Middle frontal gyrus (tissue), 1 donor: ENCODE measurements around the gene CCDC9B.

Experiments
- DNase-seq: peaks from one replicate; pipeline ENCODE4 v3.0.0-alpha.2; 2015; ENCODE audit warnings: low spot score; ENCODE audit errors: extremely low spot score

CCDC9B gene

DNA sequence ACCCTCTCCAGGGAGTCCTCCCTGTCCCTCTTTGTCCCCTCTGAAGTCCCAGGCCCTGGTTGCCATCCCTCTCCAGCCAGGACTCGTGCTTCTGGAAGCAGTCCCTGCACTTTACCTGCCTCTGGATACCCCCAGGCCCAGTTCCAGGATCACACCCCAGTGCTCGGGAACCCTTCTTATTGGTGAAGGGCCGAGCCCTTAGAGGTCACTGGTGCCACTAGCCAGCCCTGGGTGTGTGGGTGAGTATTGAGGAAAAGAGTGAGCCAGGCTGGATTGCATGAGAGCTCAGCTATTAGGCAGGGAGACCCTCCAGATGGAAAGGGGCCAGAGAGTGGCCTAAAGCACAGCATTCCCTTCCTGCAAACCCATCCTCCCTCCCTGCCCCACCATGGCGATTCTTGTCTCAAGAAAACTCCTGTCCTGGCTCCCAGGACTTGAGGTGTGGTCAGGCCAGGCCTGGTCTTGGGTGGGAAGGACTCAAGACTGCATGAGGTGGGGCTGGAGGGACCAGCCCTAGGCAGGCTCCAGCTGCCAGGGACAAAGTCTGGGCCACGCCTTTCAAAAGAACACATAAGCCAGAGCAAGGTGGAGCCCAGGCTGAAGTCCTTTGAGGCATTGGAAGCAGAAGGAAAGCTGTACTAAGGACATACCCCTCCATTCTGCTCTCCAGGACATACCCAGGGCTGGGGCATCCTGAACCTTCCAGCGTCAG is 5.3 kb upstream of the CCDC9B start:
- DNase-seq: no peak

DNA sequence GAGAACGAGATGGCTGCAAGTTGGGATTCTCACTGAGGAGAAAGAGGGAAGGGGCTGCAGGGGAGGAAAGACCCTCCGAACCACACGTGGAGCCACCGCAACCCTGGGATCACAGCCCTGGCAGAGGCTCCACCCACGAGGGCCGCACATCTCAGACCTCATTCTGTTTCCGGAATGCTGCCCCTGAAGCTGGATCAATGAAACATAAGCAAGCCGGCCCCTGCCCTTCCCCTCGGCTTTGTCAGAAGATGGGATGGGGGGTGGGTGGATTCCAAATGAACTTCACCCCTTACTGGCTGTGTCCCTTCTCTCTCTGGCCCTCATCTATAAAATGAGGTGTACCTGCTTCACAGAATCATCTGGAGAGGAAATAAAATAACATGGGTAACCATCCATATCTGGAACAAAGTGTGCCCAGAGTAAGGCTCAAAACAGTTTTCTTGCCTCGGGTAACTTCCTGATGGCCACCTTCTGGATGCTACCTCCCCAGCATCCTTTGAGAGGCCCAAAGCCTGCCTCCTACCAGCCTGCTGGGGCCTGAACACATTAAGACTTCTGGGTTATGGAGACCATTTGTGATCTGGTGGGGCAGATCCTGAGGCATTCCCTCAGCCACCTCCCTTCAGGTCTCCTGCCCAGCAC is 4.6 kb upstream of the CCDC9B start:
- no peak for DNase-seq

DNA sequence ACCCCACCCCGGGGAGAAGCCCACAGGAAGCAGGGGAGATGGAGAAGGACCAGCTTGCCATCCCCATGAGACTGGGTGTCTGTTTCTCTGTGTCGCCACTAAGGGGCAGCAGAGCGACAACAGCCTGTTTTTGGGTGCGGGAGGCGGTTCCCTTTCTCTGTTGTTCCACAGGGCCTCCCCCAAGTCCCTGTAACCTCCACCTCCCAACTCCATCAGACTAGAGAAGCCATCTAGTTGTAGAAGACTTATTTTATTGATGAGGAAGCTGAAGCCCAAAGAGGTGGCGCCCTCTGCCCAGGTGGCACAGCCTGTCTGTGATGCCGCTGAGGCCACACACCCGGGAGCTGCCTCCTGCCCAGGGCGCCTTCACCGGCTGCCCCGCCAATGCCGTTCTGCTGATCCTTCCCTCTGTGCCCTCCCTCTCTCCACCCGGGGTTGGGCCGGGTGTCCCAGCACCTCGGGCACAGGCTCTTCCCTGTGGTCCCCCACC is 3.9 kb upstream of the CCDC9B start:
- DNase-seq: no peak

DNA sequence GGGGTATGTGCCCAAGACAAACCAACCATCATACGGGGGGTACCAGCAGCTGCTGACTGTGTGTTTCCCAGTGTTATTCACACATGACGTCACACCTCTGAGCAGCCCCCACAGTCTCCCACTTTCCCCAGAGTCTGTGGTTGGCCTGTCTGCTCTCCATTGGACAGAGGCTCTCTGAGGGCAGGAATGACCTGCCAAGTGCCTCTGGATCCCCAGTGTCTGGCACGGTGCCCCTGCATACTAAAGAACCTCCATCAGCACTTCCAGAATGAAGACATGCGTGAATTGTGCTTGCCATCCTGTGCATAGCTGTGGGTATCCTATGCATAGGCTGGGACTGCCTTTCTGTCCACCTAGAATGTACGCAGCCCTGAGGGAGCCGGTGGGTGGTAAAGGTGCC is 3.5 kb upstream of the CCDC9B start:
- DNase-seq: no peak

DNA sequence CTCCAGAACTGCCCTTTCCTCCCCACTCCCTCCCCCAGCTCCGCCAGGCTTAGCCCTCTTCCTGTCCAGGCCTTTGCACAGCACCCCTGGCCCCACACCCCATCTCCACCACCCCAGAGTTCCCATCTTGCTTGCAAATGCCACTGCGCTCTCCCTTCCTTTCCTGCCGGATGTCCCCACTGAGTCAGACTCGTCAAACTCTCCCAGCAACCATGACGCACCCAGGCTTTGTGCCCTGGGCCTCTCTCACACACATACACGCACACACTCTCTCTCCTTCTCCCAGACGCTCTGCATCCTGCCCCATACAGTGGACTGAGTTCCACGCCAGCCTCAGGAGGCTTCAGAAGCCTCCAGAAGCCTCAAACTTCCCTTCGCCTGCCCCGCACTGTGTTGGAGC is 2.8 kb upstream of the CCDC9B start:
- no peak for DNase-seq

DNA sequence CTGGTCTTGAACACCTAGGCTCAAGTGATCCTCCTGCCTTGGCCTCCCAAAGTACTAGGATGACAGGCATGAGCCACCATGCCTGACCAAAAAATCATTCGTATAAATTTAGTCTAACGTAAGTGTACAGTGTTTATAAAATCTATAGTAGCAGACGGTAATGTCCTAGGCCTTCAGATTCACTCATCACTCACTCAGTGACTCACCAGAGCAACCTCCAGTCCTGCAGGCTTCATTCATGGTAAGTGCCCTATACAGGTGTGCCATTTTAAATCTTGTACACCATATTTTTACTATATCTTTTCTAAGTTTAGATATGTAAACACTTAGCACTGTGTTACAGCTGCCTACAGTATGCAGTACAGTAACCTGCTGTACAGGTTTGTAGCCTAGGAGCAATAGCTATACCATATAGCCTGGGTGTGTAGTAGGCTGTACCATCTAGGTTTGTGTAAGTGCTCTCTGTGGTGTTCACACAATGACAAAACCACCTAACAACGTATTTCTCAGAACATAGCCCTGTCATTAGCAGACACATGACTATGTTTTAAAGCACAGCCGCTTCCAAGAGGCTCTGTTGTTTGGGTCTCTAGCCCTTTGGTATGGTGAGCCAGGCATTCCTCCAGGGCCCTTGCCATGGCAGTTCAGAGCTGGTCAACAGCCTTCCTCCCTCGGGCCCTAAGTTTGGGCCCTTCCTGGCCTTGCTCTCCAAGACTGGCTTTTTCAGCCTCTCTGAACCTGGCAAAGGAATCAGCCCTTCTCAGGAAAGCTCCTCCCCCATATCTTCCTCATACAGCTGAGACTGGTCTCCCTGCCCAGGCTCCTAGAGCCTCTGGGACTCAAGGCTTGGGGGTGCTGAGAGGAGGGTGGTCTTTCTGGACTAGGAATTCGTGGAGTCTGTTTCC is 1.9 kb upstream of the CCDC9B start:
- DNase-seq: no peak

DNA sequence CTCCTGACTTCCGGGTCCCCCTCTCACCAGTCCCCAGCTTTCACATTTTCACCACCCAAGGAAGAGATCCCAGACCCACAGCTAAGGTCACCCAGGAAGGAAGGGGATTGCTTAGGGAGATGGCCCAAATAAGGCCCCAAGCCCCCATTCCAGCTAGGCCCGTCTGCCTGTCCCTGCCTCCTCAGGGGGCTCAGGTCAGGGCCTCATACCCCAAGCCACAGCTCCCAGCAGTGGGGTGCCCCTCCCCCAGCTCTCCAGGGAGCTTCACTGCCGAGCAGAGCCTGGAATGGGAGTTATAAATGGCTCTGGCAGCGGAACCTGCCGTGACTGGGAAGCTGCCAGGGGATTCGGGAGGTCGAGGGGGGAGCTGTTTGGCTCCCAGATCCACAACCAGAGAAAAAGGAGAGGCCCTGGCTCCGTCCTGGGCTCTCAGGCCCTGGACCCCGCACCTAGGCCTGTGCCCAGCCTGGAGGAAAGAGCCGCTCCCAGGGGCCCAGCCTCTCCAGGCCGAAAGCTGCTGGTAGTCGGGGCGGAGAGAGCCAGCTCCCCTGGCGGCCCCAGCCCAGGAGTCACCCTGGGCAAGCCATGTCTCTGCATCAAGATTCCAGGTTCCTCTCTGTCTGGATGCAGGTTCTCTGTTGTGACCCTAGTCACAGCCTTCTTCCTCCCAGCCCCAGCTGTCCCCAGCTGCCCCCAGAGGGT is 550 bp downstream of the CCDC9B start:
- DNase-seq: no peak

DNA sequence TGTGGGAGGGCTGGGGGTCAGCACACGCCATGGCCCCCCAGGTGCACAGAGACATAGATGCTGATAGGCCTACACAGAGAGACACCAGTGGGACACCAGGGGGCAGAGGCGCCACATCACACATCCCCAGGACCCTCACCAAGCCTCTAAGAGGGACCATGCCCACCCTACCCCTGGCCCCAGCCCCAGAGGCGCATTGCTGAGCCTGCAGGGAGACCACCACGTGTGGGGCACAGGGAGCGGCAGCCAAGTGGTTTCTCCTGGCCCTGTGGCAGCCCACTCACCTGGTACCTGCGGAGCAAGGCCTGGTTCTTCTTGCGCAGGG is 1.2 kb downstream of the CCDC9B start:
- DNase-seq: no peak

DNA sequence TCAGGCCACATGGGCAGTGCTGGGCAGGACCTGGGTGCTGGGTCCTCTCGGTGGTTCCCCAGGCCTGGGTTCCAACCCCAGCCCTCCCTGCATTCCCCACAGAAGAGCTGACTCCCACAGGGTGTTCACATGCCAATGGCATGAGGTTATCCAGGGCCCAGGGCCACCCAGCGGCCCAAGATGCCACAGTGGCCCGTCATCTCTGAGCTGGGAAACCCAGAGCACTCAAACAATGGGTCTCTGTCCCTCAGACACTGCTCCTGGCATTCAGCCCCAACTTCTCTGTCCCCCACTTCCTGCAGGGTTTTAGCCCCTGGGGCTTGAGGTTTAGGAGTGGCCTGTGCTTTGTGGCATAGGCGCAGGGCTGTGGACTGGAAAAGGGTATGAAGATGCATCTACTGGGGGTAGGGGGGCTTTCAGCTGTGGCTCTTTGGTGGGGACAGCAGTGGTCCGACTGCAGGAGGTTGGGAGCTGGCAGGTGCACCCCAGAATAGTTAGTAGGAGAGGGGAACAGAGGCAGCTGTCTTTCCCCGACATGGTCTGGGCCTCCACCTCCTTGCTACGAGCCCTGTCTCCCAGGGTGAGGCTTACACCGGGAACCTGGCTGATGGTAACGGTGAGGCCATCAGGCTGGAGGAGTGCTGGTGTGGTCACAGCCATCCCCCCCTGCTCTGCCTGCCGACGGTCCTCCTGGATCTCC is 1.7 kb downstream of the CCDC9B start:
- DNase-seq: peak; percentile 51

DNA sequence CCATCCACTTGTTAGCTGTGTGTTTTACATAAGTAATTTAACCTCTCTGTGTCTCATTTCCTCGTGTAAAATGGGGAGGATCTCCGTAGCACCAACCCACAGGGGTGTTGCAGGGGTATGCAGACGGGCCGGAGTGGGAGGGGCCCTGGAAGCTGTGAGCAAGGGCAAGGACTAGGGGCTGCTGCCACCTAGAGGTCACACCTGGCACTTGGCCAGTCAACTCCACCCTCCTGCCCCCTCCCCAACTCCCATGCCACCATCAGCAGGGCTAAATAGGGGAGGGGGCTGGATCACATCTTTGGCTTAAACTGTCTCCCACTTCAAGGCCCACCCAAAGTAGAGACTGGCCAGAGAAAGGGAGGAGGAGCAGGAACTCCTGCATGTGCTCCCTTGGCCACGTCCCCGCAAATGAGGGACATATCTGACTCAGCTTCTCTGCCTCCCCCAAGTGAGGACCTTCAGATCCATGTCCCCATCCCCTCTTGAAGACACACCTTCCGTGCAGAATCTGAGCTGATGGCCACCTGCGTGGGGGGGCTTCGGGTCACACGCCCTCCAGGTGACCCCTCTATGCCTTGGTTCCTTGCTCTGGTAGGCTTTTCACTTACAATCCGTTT is 2.6 kb downstream of the CCDC9B start:
- no peak for DNase-seq

DNA sequence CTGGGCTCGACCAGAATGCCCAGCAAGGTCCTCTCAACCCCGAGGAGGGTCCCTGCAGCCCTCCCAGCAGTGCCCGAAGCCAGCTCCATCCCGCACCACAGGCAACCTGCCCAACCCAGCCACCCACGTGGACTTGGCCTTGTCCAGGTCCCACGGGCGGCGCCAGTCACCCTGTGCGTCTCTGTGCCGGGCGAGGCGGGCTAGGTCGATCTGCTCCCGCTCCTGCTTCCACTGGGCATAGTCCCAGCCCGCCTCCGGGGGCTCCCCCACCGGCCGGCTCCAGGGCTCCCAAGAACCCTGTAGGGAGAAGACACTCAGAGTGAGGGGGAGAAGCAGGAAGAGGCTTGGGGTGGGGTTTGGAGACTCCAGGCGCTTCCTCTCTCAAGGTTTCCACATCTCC is 3.1 kb downstream of the CCDC9B start:
- no peak for DNase-seq

DNA sequence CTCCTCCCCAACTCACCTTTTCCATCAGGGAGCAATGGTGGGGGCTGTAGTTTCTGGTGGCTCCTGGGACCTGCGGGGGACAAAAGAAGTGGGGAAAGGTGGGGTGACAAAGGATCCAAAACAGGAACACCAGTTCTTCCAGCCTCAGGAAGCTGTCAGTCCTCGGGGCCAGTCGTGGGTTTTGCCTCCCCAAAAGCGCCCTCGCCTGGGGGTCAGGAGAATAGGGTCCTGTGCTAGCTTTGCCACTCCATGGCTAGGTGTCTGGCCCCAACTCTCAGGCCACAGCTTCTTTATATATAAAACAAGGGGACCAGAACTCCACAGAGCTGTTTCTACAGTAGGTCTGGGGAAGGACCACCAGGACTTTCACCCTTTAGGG is 4.0 kb downstream of the CCDC9B start:
- no peak for DNase-seq

DNA sequence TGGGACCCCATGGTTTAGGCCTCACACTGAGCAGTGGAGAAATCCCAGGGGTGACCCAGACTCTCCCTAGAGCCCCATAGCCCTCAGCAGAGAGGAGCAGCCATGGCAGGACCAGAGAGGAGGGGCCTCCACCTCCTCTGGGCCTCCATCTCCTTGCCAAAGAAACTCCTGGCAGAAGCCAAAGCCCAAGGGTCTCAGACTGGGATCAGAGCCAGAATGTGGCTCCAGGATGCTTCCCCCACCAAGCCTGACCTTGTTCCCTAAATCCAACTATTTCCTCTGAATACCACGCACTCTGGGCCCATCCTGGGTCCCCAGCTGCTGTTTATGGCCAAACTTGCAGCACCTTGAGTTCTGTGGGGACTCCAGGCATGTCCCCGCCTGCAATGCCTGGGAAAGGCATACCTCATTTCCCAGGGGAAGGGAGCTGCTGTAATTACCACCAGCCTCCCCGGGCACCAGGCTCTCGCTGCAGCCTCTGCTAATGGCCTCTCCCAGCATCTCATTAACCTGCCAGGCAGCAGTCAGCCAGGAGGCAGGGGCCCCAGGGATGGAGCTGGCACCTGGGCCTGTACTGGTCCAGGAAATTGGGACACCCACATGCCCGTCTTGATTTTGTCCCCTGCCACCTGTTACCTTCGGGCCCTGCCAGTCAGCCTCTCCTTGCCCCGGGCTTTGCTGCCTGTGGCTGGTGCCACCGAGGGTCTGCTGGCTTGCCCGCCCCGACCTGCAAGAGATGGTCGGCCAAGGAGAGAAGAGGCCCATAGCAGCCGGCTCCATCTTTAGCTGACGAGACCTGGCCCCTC is 4.6 kb downstream of the CCDC9B start:
- no peak for DNase-seq

DNA sequence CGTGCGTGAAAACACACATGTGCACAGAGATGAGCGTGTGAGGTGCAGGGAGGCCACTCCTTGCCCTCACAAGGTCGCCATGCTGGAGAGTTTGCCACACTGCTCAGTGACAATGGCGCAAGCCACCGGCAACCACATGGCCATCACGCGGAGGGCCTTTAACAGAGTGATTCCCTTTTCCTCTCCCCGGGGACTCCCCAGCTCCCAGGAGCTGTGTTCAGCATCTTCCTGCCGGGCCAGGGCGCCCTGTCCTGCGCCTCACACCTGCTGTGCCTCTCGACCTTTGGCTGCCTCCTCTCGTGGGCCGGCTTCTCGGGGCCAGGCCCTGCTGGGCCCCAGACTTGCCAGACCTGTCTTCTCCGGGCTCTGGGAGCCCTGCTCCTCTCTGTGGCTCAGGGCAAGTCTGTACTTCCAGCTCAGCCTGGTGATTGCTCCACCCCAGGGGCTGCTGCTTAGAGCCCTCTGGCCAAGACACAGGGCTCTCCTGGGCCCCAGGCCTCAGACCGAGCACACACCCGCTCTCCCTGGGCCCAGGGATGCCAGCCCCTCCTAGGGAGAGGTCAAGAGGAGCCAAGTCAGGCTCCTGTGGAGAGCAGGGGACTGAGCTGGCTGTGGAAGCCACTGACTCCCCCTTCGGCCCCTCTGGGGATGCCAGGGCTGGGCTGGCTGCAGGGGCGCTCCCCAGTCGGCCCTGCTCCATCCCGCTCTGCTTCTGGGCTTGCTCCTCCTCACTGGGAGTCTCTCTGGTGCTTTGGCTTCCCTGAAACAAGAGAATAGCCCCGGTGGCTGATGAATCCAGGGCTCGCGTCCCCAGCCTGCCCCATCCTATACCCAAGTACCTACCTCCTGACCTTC is 5.6 kb downstream of the CCDC9B start:
- DNase-seq: no peak

DNA sequence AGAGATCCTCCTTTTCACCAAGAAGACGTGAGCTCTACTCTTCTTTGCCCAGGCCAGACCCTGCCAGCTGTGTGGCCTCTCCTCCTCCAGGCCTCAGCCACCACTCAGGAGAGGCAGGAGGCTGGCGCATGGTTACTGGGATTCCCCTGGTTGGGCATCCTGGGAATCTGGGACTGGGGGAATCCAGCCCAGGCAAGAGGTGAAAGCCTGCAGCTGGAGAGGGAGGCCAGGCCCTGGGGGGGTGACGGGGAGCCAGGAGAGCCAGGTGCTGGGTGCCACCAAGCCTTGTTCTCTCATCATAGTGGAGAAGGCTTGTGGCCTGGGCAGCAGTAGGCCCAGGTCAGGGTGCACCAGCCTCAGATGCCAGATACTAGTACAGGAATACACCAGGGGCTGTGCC is 6.2 kb downstream of the CCDC9B start:
- DNase-seq: no peak

DNA sequence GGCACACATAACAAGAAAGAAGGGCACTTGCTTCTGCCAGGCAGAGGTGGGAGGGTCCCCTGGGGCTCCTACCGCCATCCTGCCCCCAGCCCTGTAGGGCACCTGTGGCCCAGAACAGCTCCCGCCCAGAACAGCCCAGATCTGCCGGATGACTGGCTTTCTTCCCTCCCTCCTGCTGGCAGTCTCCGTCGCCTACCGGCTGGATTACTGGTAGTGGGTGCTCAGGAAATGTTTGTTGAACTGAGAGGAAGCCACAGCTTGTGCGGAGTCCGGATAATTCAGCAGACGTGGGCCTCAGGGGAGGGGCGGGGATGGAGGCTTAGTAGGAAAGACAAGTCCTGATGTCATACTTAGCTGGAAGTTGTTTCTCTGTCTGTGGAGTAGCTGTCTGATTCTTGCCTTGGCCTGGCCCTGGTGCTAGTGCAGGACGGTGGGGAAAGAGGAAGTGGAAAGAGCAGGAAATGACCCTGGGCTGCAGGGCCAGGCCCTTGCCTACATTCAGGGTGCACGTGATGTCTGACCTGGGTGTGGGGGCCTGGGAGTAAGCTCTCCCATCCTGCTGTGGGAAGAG is 6.7 kb downstream of the CCDC9B start:
- DNase-seq: no peak

DNA sequence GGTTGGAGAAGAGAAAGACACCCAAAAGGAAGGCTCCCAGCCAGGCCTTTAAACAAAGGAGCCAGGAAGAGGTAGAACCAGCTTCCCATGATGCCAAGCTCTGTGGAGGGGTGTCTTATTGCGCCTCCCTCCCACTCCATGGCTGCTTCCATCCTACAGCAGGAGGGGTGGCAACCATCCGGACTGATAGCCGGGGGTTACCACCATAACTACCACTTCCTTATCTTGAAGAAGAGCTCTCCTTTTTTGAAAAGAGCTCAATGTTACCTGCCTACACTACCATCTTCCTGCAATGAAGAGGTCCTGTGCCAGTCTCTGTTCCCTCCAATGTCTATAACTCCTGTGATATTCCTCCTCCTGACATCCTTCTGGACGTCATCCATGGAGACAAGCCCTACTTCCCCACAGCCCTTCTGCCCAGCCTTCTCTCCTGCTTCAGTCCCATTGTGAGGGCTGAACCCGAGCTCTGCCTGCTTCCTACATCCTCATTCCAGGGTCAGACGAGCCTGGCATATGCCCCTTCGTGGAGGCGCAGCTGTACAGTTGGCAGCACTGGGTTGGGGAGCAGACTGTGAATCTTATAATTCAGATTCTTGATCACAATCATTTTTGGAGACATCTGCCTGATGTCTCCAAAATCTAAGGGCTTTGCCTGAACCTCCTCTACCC is 8.5 kb downstream of the CCDC9B start:
- no peak for DNase-seq

DNA sequence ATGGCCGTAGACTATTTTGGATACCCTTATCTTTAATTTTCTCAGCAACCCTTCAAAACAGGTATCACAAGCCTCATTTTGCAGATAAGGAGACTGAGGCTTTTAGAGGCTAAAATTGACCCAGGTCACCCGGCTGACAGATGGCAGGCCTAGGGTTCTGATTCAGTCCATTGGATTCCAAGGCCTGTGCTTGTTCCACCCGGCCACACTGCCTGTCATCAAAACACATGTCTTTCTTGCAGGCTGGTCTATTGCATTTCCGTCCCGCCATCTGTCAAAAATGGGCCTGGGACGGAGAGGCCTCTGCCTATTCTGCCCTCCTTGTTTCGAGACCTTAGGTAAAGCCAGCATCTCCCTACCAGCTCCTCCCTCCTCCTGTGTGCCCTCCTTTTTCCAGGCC is 9.1 kb downstream of the CCDC9B start:
- DNase-seq: no peak
